ENCODE measurements around the gene SORBS1. TPM values are rescaled to one million over a fixed set of nuclear protein-coding genes. Genes with fewer than 3 reads are reported as not detected.

SORBS1 gene
- total and polyA plus RNA-seq, 9 of the 15 experiments (the other 6 are each of a cell fraction or from before 2014, with no cell fraction given) = 2.0 to 13.3 (median 6.5) TPM

DNA sequence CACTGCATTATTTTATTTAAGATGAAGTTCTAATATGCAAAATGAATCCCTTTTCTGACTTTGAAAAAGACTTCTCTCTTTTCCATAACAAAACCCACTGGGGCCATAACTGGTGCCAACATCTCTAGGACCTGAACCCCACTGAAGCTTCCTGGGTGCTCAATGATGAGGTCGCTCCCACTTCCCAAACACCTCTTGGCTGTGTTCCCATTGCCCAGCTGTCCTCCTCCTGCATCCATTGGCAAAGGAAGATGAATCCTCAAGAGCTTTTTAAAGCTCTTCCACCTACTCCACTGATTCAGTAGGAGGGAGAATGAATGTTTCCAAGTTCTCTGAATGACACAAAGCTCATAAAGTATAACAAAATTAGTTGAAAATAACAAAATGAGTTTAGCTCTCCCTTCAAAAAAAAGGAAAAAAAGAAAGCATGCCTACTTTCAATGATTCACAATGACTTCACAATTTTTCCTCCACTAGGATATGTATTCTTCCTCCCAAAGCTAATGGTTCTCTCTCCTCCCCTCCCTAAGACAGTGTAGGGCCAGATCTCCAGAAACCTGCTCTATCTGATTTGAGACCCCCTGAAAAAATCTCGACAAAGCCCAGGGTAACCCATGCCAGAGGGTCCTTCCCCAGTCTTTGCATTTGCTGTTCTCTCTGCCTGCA, 64.8 kb downstream of the SORBS1 start:
- in situ Hi-C loops (cut with MboI) (no loop called here), intact Hi-C loops (cut with micrococcal nuclease) (no loop called here)
- no peak overlapping the region for H3K4me2 ChIP-seq (ENCODE audit: insufficient read depth, low read length)
- no TSS peak for BruUV-seq (replicated peaks)
- H3K27ac ChIP-seq (ENCODE audit: extremely low read depth, low read depth, low read length) = 0 out of 3 replicates have a peak overlapping the region, but pooled peaks have one; percentile 15
- ATAC-seq = no peak
- H3K27me3 ChIP-seq (ENCODE audit: control insufficient read depth in 2 of 2, insufficient read depth in 2 of 2, low read length in 2 of 2) = no peaks in the 10 kb centered on the region
- H3K4me1 ChIP-seq (replicated peaks in 1 of 2; ENCODE audit: control insufficient read depth in 2 of 2, insufficient read depth in 2 of 2, low read length in 2 of 2) = peaks cover 13 to 41% of the 10 kb centered on the region in 2 experiments
- H3K9ac ChIP-seq (ENCODE audit: insufficient read depth in 1 of 2, low read depth in 2 of 2, low read length in 2 of 2) = peak overlapping the region in 1 of 2 experiments; percentile 24; a peak in 1 of 4 replicates
- no peaks in the 10 kb centered on the region for H3K9me3 ChIP-seq (replicated peaks; ENCODE audit: control insufficient read depth, insufficient read depth, low read depth, low read length)
- no peak overlapping the region for H3K4me3 ChIP-seq
- 0 out of 2 replicates have a peak overlapping the region, but pooled peaks have one; percentile 45 for H2AFZ ChIP-seq (ENCODE audit: low read depth, low read length)
- WGBS (ENCODE audit: insufficient coverage, low coverage, missing lambda C conversion rate) = 17% methylated on average over 2 of the region's 2 CpGs
- DNase-seq (ENCODE audit: extremely low read depth in 1 of 4, low spot score in 3 of 4) = no peak
- FAIRE-seq = peak; percentile 11
- H3K36me3 ChIP-seq (ENCODE audit: control insufficient read depth, insufficient read depth, low read length) = no peaks in the 10 kb centered on the region; the same call in 2 of the 3 replicates
- ChIA-PET CTCF (ENCODE audit: low intra/inter-chr PET ratio) (no interaction called here), POLR2A (interaction anchor here (0.8 to 1.1 kb wide), 2 partner anchors 19 to 107 kb away, joined by 4 read pairs; no protein-coding TSS in a partner anchor)
- H4K20me1 ChIP-seq (replicated peaks; ENCODE audit: control insufficient read depth, insufficient read depth, low read length) = no peaks in the 10 kb centered on the region
- H3K9me1 ChIP-seq (ENCODE audit: control insufficient read depth, insufficient read depth, low read length) = no peaks in the 10 kb centered on the region
- no peaks in the 10 kb centered on the region for H3K79me2 ChIP-seq (ENCODE audit: control insufficient read depth, insufficient read depth, low read length)
- TF ChIP-seq C11orf30 (IDR thresholded peaks at IDR 0.05; ENCODE audit: low read depth) (0 out of 2 replicates have a peak, but pooled peaks have one; percentile 60), PRMT5 (CRISPR knock-in tag; IDR thresholded peaks at IDR 0.05) (no peak), SMARCA5 (IDR thresholded peaks at IDR 0.05) (no peak), FOXJ3 (CRISPR knock-in tag; IDR thresholded peaks at IDR 0.05) (no peak), ZNF324 (CRISPR knock-in tag; IDR thresholded peaks at IDR 0.05) (no peak)
- TF ChIP-seq, protein P1, sequence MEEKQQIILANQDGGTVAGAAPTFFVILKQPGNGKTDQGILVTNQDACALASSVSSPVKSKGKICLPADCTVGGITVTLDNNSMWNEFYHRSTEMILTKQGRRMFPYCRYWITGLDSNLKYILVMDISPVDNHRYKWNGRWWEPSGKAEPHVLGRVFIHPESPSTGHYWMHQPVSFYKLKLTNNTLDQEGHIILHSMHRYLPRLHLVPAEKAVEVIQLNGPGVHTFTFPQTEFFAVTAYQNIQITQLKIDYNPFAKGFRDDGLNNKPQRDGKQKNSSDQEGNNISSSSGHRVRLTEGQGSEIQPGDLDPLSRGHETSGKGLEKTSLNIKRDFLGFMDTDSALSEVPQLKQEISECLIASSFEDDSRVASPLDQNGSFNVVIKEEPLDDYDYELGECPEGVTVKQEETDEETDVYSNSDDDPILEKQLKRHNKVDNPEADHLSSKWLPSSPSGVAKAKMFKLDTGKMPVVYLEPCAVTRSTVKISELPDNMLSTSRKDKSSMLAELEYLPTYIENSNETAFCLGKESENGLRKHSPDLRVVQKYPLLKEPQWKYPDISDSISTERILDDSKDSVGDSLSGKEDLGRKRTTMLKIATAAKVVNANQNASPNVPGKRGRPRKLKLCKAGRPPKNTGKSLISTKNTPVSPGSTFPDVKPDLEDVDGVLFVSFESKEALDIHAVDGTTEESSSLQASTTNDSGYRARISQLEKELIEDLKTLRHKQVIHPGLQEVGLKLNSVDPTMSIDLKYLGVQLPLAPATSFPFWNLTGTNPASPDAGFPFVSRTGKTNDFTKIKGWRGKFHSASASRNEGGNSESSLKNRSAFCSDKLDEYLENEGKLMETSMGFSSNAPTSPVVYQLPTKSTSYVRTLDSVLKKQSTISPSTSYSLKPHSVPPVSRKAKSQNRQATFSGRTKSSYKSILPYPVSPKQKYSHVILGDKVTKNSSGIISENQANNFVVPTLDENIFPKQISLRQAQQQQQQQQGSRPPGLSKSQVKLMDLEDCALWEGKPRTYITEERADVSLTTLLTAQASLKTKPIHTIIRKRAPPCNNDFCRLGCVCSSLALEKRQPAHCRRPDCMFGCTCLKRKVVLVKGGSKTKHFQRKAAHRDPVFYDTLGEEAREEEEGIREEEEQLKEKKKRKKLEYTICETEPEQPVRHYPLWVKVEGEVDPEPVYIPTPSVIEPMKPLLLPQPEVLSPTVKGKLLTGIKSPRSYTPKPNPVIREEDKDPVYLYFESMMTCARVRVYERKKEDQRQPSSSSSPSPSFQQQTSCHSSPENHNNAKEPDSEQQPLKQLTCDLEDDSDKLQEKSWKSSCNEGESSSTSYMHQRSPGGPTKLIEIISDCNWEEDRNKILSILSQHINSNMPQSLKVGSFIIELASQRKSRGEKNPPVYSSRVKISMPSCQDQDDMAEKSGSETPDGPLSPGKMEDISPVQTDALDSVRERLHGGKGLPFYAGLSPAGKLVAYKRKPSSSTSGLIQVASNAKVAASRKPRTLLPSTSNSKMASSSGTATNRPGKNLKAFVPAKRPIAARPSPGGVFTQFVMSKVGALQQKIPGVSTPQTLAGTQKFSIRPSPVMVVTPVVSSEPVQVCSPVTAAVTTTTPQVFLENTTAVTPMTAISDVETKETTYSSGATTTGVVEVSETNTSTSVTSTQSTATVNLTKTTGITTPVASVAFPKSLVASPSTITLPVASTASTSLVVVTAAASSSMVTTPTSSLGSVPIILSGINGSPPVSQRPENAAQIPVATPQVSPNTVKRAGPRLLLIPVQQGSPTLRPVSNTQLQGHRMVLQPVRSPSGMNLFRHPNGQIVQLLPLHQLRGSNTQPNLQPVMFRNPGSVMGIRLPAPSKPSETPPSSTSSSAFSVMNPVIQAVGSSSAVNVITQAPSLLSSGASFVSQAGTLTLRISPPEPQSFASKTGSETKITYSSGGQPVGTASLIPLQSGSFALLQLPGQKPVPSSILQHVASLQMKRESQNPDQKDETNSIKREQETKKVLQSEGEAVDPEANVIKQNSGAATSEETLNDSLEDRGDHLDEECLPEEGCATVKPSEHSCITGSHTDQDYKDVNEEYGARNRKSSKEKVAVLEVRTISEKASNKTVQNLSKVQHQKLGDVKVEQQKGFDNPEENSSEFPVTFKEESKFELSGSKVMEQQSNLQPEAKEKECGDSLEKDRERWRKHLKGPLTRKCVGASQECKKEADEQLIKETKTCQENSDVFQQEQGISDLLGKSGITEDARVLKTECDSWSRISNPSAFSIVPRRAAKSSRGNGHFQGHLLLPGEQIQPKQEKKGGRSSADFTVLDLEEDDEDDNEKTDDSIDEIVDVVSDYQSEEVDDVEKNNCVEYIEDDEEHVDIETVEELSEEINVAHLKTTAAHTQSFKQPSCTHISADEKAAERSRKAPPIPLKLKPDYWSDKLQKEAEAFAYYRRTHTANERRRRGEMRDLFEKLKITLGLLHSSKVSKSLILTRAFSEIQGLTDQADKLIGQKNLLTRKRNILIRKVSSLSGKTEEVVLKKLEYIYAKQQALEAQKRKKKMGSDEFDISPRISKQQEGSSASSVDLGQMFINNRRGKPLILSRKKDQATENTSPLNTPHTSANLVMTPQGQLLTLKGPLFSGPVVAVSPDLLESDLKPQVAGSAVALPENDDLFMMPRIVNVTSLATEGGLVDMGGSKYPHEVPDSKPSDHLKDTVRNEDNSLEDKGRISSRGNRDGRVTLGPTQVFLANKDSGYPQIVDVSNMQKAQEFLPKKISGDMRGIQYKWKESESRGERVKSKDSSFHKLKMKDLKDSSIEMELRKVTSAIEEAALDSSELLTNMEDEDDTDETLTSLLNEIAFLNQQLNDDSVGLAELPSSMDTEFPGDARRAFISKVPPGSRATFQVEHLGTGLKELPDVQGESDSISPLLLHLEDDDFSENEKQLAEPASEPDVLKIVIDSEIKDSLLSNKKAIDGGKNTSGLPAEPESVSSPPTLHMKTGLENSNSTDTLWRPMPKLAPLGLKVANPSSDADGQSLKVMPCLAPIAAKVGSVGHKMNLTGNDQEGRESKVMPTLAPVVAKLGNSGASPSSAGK (IDR thresholded peaks at IDR 0.05) = peak; percentile 17; the same call in 1 of the 2 replicates
